NCI-H1092 treated with DMSO at 0.1 percent for 48 hours (cell line): ENCODE measurements around the gene PDGFD.

ENCODE experiments used
- DNase-seq: peaks from one replicate; lab custom pipeline; 2025; lab: John Stamatoyannopoulos, UW

PDGFD gene

DNA sequence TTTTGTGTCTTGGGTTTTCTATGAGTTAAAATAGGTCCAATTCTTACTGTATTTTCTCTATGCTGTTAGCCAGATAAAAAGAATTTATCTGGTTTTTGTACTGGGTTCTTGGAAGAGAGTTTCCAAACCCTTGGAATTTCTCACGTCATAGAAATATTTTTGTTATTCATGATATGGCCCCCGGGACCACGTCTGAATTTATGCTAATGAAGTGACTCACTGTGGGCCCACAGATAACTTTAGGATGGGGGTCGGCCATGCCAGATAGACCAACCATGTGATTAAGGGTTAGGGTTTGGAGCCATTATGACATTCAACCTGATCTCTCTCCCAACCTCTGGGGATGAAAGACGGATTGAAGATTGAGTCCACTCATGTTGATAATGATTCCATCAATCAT lies 163.1 kb downstream of the PDGFD start:
- DNase-seq, result no peak

DNA sequence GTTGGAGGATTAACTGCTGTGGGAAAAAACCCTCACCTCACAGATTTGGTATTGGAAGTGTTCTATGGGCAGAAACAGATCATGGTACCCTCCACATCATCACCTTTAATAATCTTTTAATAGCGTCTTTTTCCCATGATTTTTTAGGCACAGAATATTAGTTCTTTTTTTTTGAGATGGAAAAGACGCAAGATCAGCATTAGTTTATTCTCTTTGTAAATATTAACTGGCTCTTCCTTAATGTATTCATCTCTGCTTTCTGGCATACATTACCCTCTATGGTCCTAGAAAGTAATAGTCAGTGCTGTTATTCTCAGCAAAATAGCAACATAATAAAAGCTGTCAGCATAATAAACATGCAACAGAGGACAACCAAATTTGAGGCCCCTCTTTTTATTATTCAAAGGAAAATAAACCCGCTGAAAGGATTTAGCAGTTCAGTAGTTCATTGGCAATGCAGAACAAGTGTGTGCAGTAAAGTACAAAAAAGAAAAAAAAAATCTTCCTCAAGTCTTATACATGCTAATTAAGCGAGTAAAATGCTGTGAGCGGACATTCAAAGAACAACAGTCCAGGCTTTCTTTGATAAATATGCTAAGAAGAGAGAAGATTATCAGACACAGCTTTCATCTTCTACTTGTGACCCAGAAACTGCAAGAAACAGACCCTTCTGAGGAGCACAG lies 165.0 kb downstream of the PDGFD start:
- DNase-seq, result no peak

DNA sequence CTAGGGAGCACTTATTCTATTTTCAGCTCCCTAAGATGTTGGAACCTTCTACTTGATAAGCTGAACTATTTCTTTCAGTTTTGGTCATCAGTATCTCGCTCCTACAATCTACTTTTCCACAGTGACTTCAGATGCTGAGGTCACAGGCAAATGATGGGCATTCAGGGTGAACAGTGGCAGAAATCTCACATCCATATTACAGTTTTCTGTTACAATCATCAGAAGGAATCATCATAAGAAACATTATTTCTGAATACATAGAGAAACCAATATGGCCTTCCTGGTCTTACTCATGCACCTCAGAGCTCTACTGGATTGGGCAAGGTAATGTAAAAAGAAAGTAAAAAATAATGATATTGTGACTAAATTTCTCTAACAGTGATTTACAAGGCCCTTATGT lies 166.9 kb downstream of the PDGFD start:
- DNase-seq, result no peak

DNA sequence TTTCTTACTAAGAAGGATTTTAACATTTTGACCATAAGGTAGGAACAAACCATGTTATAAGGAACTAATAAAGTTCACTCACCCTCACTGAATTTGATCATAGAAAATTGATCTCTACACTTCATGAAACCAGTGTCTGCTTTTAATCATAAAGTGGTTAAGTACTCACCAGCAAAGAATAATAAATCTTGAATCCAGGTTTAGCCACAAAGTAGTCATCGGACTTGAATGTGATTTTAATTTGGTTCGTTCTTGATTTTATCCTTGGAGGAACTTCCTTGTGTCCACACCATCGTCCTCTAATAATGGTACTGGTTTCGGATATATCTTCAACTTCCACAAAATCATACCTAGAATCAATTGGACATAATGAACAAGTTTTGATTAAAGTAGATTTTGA lies 168.1 kb downstream of the PDGFD start:
- DNase-seq, result no peak

DNA sequence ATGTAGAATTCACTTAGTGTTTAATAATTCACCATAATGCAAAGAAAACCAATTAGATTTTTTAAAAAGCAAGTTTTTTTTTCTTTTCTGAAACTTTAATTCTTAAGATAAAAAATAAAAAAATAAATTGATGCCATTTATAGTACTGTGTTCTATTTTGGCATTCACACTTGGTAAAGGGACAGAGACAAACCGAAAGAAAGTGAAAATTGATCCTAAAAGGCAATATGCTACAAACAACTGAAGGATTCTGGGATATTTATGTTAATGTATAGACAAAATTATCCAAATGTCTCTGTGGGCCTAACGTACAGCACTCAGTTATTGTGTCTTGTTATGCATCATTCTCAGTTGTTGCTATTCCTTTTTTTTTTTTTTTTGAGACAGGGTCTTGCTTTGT lies 169.4 kb downstream of the PDGFD start:
- no peak for DNase-seq

DNA sequence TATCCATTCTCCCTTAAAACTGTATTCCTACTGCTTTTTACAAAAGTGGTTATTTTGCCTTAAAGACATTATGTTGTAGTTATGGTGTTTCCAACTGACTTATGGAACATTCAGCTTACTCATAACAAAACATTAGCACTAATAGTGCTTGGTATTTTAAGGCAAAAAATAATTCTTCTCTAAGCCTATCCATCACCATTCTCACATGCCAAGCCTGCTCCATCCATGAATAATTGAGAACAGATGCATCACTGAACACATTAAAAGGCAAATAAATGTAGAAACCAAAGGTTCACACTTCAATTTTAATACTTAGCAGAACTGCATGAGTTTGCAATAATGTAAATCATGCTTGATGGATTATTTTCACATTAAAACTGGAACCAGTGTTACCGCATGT lies 169.9 kb downstream of the PDGFD start:
- DNase-seq, result no peak

DNA sequence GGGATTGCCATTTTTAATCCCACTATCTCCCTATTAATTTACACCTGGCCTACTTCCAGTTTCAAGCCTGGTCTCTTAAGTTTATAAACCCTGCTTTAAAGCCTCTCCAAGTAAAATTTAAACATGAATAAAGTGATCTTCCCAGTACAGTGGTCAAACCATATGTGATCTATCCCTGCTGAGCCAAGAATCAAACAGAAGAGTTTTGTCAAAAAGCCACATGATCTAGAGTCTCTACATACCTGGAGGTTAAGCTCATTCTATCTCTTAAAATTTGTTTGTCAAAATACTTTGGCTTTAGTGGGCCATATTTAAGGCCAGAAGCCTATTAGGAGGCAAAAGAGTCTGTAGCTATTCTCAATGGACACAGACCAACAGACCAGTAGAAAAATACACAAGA lies 170.4 kb downstream of the PDGFD start:
- no peak for DNase-seq

DNA sequence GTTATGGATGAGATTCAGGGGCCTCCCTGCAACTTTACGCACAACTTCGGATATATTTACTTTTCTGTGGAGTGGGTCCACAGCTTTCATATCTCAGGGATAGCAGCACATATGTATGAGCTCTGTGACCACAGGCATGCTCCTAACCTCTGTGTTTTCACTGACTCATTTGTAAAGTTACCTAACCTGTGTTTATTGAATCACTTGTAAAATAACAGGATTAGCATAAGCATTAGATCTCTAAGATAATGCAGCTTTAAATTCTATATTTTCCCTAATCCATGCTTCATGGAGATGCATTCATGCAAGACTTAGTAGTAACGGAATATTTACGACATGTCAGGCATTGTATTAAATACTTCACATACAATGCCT lies 175.4 kb downstream of the PDGFD start:
- no peak for DNase-seq

DNA sequence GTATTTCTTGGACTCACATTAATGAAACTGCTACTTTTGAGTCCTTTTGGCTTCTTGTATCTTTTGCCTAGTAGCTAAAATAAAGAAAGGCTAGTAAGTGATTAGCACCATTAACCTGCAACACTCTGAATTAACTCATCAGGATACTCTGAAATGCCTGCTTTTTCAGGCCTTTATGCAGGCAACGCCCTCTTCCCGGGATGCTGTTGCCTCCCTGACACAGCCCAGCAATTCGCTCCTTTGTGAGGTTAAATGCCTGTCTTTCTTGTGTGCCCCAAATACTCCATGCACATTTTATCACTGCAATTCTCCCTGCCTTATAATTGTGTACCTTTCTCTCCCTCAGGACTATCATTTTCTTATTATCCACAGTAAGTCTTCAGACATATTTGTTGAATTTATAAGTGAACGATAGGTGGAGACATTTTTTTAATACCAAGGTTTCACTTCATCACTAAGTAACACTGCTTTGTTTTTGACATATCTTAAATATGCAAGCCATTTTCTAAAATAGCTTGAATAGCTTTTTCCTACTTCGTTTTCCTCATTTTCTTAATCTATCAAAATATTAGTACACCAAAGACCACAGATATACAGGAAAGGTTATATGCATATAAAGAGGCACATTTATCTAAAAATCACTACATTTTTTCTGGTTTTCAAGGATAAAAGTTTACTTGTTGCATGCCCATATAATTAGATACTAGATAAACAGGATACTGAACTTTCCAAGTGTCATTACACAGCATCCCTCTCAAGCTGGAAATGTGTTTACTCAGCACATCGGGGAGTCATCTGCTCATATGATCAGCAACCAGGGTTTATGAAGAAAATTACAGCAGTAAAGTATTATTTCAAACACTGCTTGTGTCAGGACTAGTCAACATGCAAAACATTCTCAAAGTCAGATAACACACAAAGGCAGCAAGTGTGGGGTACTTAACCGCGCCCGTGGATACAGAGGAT lies 176.0 kb downstream of the PDGFD start:
- DNase-seq, result no peak

DNA sequence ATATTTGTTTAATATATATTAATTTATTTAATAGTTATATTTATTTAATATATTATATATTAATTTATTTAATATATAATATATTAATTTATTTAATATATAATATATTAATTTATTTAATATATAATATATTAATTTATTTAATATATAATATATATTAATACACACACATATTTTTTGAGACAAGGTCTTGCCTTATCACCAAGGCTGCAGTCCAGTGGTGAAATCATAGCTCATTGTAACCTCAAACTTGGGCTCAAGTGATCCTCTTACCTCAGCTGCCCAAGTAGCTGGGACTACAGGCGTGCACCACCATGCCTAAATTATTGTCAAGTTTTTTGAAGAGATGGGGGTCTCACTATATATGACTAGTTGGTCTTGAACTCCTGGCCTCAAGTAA lies 178.9 kb downstream of the PDGFD start:
- DNase-seq, result no peak

DNA sequence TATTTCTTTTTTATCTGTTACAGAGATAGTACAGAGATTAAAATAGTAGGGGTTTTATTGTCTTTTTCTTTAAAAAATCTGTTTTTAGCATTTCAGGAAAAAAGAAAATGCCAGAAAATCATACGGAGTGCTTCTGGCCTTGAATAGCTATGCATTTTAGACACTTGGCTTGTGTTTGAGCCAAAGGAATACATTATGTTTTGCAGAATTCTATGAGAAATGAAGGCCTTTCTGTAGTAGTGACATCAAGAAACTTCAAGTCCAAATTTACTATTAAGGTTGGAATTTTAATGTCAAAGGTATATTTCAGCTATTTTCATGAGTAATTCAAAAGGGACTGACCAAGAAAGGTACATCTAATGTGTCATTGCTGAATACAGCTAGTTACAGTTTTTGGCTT lies 183.8 kb downstream of the PDGFD start:
- DNase-seq, result no peak

DNA sequence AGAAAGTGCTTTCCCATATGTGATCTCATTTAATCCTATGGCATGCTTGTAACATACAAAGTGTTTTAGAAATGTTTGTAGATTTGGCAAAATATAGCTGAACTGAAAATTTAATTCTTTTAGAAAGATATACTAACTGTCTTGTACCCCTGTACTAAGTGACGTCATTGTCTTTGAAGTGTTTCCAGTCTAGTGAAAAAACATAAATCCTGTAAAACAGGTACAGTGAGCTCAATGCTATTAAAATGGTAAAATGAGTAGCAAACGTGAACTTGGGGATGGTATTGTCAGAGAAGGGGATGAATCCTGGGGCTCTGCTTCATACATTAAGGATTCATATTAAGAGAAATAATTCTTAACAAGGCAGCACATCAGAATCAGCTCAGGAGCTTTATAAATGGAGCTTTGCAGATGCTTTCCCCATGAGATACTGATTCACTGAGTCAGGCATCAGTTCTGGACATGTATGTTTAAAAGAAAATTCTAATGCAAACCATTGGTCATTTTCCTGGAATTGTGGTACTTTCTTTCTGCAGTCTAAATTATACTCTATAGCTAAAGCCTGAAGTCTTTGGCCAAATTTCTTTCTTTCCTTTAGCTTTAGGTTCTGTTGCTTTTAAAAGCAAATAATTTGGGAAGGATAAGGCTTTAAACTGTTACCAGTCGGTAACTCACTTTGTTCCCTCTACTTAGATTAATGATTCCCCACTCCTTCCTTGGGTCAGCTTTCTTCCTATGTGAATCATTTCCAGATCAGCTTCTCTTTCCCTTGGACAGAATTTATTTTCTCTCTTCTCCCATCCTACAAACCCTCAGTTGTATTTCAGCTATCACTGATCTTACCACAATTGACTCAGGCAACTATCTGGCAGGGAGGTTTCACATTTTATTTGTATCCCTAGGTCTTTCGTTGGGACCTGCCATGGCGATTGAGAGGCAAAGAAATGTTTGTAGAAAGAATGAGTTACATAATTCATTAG lies 185.0 kb downstream of the PDGFD start:
- no peak for DNase-seq

DNA sequence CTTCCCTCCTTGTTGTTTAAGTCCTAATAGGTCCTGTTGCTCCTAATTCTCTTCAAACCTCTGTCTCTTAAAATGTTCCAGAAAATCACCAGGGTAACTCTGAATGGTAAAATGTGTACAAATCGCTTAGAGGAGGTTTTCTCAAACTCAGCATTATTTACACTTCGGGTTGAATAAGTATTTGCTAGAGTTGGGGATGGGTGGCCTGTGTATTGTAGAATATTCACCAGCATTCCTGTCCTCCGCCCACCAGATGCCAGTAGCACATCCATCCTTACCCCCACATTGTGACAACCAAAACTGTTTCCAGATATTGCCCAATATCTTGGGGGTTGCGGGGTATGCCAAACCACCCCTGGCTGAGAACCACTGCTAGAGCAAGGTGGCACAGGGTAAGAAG lies 191.9 kb downstream of the PDGFD start:
- DNase-seq, result no peak

DNA sequence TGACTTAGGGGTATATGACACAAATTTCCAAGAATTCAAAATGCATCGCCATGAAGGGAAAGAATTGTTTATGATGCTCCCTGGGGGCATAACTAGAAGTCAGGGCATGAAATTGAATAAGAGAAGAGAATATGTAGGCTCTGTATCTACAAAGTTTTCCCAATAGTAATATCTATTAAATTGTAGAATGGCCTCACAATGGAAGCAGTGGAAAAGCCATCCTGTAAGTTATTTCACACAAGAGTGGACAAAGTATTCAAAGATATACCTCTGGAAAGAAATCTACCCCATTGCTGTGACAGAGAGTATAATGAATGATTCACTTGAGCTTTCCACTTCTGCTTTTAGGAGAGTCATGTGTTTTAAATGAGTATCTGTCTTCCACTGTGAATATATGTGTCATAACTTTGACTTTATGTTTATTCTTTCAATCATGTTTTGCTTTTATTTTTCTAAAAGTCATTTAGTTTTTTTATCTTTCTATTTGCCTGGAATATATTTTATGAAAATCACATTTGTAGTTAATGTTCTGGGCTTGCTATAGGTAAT lies 193.2 kb downstream of the PDGFD start:
- DNase-seq, result no peak

DNA sequence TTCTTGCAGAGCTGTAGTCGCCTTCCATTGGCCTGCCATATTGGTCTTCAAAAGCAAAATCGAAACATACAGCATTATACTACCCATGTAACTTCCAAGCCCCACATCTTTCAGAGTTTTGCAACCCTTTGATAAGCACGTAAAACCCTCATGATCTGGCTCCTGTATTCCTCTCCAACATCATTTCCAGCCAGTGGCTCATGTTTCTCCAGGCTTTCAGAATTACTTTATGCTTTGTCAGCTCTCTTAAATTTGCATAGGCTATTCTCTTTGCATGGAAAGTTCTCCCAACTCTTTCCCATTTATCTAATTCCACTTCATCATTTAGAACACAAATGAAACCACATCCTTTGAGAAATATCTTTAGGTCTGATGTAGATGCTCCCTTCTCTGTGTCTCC lies 195.3 kb downstream of the PDGFD start:
- DNase-seq, result no peak

DNA sequence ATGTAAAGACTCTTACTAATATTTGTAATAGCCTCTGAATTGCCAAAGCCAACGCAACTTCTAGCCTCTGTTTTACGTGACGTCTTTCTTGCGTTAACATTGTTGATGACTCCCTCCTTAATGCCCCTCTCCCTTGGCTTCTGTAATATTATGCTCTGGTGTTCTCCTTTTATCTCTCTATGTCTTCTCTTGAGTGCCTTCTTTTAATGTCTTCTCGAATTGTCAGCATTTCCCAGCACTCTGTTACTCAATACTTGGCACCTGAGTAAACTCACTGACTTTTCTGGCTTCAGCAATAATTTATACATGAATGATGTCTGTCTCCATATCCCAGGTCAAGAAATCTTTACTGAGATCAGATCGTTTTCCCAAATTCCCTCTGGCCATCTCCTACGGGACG lies 196.0 kb downstream of the PDGFD start:
- no peak for DNase-seq

DNA sequence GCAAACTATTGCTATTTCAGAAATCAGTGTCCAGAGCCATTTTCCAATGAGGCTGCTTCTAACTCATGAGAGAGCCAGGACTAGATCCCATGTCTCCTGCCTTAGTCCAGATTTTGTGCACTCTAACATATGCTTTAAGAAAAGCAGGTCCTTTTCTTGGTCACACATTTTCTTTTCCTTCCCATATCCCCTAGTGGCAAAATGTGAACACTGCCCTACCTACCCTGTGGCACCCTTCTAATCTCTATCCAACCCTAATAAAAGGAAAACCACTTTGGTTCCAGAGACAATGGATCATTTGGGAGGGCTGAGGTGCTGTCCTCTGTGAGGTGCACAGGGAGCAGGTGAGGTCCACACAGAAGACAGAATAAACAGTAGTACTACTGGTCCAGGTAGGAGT lies 199.6 kb downstream of the PDGFD start:
- no peak for DNase-seq

DNA sequence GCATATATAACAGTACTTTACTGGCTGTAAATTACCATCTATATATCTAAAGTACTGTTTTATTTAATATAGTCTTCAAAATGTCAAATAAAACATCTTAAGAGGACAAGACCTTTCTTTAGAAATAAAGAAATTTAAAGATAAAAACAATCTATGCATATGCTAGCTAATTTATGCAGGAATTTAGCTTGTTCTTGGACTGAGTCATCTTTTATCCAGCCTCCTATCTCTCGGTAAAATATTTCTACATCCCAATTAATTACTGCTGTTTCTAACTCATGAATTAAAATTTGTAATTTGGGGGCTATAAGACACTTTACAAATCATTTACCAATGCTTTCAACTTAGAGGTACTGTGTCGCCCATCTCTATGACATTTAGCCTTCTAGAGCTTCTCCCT lies 200.3 kb downstream of the PDGFD start:
- no peak for DNase-seq

DNA sequence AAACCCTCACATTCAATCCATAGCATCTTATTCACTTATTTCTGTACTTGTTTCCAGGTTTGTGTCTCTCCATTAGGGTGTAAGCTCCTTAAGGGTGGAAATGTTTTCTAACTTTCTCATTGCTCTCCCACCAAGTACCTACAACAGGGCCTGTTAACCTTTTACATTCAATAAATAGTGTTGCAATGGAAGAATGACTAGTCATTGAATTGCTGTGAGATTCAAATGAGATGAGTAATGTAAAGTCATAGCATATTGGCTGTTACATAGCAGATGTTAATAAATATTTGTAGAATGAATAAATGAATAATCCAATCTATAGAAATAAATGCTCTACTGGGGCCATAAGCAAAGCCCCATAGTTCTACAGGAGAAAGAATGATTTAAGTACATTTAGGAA lies 202.9 kb downstream of the PDGFD start:
- DNase-seq, result no peak

DNA sequence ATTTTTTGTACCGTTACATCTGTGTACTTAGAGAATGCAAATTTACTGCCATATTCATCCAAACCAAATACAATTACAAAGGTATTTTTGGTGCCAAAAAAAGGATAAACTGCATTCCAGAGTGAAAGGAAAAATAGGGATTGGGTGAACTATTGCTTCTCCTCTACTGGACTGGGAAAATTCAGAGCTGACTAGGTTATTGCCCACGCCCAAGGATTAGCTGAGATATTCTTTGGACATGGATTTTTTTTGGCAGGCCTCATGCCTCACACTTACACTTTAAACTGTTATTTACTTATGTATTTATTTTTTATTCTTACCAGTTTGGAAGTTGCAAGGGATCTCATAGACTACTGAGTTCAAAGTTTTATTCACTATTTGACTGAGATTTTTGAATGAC lies 203.8 kb downstream of the PDGFD start:
- DNase-seq, result no peak

DNA sequence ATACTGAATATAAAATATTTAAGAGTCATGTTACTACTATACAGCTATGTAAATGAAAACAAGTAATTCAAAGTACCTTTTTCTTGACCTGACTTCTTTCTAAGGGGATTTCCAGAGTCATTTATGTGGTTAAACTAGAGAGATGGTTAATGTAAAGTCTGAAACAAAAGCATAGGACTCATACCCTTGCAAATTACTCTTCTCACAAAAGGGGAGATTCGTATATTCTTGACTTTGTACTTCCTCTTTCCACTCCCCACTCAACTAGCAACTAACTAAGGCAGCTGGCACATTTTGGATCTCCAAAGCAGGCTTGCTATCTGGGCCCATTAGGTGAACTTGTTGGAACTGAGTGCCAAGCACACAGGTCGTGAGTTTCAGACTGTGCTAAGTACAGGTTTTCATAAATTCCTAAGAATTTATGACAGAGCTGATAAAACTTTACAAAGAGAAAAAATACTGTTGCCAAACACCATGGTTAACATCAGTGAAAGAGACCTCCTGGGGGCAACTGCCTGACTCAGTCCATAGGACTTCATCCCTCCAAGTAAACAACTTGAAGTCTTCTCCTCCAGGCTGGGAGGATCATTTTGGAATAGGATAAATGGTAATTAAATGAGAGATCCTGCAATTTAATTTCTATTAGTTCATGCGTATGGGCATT lies 204.5 kb downstream of the PDGFD start:
- no peak for DNase-seq
